Stomach (tissue), 9 donors: ENCODE measurements around the gene KRTAP1-3. TPM values are rescaled to one million over a fixed set of nuclear protein-coding genes. Genes with fewer than 3 reads are reported as not detected.
A peak's percentile ranks its signal among the peaks of the same experiment; 100 is the strongest.
"Not testable (repeated sequence)": the region's sequence is repeated elsewhere in the genome, so short reads cannot be mapped to it uniquely, and the experiment has no call there.

Experiments used
- DNase-seq, 2 donors: peaks; one replicate each; pipeline versions ENCODE4 v3.0.0 to v3.0.0-alpha.2; 2013 to 2019
- H3K27ac ChIP-seq, 5 donors: fragments of 200-600 bp in 4 of 5; sonication (generic) in 4 of 5; one replicate each; pipeline ENCODE4 v1.5.1; 2013 to 2019; ENCODE audit warnings: mild to moderate bottlenecking in 1 of 5, moderate library complexity in 1 of 5
- H3K27me3 ChIP-seq, 3 donors: fragments of 200-600 bp; sonication (generic); one replicate each; pipeline ENCODE4 v1.5.1; 2017 to 2019; ENCODE audit warnings: mixed run types in 1 of 3
- H3K36me3 ChIP-seq, 4 donors: fragments of 200-600 bp; sonication (generic); 1 replicate in 3 of 4; 2 replicates in 1 of 4; pipeline ENCODE4 v1.5.1; 2016 to 2019
- H3K4me1 ChIP-seq, 4 donors: fragments of 200-600 bp; sonication (generic); one replicate each; pipeline ENCODE4 v1.5.1; 2016 to 2019
- H3K4me3 ChIP-seq, 4 donors: fragments of 200-600 bp; sonication (generic) in 3 of 4; one replicate each; pipeline ENCODE4 v1.5.1; 2016 to 2019; ENCODE audit warnings: mild to moderate bottlenecking in 1 of 4
- H3K9me3 ChIP-seq, 4 donors: fragments of 200-600 bp; sonication (generic); one replicate each; pipeline ENCODE4 v1.5.1; 2016 to 2019
- EP300 ChIP-seq: sonication (generic); formaldehyde crosslinking; IDR thresholded peaks from one replicate; pipeline ENCODE4 v1.6.1; 2017; ENCODE audit warnings: antibody characterized with exemption
- POLR2A ChIP-seq, 4 donors: fragments of 450-650 bp; IDR thresholded peaks; one replicate each; pipeline ENCODE4 v1.6.1; 2016; ENCODE audit warnings: antibody characterized with exemption in 4 of 4, control low read depth in 2 of 4, mild to moderate bottlenecking in 1 of 4, moderate library complexity in 1 of 4
- POLR2AphosphoS5 ChIP-seq, 3 donors: sonication (generic); formaldehyde crosslinking; IDR thresholded peaks; one replicate each; pipeline ENCODE4 v1.6.1; 2016; ENCODE audit warnings: antibody characterized with exemption in 3 of 3
- WGBS, 5 donors: extraction: QIAGEN DNeasy Blood & Tissue Kit in 3 of 5; methylation state at CpG; one replicate each; pipeline versions ENCODE4 v1.1.5 to v1.1.7; 2013 to 2018; 5-methylcytosine and 5-hydroxymethylcytosine counted together
- intact Hi-C: fragments of 100-400 bp; cut with DNase I; formaldehyde crosslinking; loops from one replicate; pipeline ENCODE4 v1.15.1; 2023; ENCODE audit warnings: low total_unique reads
- polyA plus RNA-seq, 3 donors: library from polyadenylated mRNA; stranded (reverse); fragments of 200-250 nt; gene quantifications; one replicate each; pipeline ENCODE4 v1.2.3, GENCODE V29; 2013
- total RNA-seq, 5 donors: library from RNA; depleted of rRNA; stranded (reverse); fragments of >200 nt; gene quantifications; one replicate each; pipeline versions ENCODE4 v1.1.0 to v1.2.3, GENCODE V29; 2014 to 2016
- TF ChIP-seq, protein P1 (sequence below), 7 experiments: fragments of 450-650 bp in 4 of 7; fragments of 200-600 bp in 3 of 7; sonication (generic) in 3 of 7; IDR thresholded peaks; one replicate each; pipeline ENCODE4 v1.5.1; 2016 to 2019; ENCODE audit warnings: antibody characterized with exemption in 7 of 7, control low read depth in 2 of 7, mild to moderate bottlenecking in 1 of 7
- donor health status: healthy with polysubstance abuse.
- donor health status: Bipolar disorder and iron deficiency.
- donor health status: healthy.

Gene KRTAP1-3
- total and polyA plus RNA-seq, 8 donors = not detected

DNA sequence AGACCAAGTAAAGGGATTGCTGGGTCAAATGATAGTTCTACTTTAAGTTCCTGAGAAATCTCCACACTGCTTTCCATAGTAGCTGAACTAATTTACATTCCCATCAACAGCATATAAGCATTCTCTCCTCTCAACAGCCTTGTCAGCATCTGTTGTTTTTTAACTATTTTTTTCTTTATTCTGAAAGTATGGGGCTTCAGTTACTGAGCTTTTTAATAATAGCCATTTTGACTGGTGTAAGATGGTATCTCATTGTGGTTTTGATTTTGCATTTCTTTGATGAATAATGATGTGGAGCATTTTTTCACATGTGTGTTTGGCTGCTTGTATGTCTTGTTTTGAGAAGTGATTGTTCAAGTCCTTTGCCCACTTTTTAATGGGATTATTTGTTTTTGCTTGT is 17.9 kb upstream of the KRTAP1-3 start:
- Histone ChIP-seq H3K4me3 (no peak overlapping the region), H3K4me1 (no peaks in the 10 kb centered on the region), H3K27me3 (peaks cover 0 to 34% (median 0%) of the 10 kb centered on the region in 3 donors), H3K27ac (no peak overlapping the region), H3K9me3 (peaks cover 0 to 4% (median 1%) of the 10 kb centered on the region in 4 donors), H3K36me3 (no peaks in the 10 kb centered on the region)
- no peak for TF ChIP-seq POLR2A (IDR thresholded peaks at IDR 0.05)
- no peak for TF ChIP-seq EP300
- no peak for TF ChIP-seq POLR2AphosphoS5 (IDR thresholded peaks at IDR 0.05)
- TF ChIP-seq, protein P1, sequence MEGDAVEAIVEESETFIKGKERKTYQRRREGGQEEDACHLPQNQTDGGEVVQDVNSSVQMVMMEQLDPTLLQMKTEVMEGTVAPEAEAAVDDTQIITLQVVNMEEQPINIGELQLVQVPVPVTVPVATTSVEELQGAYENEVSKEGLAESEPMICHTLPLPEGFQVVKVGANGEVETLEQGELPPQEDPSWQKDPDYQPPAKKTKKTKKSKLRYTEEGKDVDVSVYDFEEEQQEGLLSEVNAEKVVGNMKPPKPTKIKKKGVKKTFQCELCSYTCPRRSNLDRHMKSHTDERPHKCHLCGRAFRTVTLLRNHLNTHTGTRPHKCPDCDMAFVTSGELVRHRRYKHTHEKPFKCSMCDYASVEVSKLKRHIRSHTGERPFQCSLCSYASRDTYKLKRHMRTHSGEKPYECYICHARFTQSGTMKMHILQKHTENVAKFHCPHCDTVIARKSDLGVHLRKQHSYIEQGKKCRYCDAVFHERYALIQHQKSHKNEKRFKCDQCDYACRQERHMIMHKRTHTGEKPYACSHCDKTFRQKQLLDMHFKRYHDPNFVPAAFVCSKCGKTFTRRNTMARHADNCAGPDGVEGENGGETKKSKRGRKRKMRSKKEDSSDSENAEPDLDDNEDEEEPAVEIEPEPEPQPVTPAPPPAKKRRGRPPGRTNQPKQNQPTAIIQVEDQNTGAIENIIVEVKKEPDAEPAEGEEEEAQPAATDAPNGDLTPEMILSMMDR (IDR thresholded peaks at IDR 0.05) = no peak
- intact Hi-C loops = no loop called here
- no peak for DNase-seq

DNA sequence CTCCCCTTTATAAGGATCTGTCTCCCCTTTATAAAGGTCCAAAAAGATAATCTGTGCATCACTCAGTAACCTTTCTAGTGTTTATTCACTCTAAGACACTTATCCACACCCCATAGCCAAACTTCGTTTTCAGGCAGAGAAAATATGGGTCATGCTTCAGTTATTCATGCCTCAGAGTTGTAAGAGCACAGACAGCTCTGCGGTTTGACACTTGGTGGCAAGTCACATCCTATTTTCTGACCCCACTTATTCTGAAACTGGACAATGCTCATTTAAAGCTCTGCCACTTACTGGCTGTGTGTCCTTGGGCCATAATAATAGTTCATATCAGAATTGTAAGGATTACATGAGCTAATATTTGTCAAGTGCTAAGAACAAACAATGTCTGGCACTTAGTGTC is 14.4 kb upstream of the KRTAP1-3 start:
- no peak overlapping the region for H3K4me3 ChIP-seq
- DNase-seq = no peak
- WGBS, 5 donors = 36 to 55% (median 44%) methylated on average over 2 of the region's 2 CpGs
- TF ChIP-seq, protein P1 (IDR thresholded peaks at IDR 0.05) = no peak
- TF ChIP-seq POLR2A (IDR thresholded peaks at IDR 0.05) = no peak
- TF ChIP-seq POLR2AphosphoS5 (IDR thresholded peaks at IDR 0.05) = no peak
- intact Hi-C loops = no loop called here
- H3K4me1 ChIP-seq = no peaks in the 10 kb centered on the region
- no peak overlapping the region for H3K27ac ChIP-seq
- H3K9me3 ChIP-seq = peaks cover 0 to 4% (median 0%) of the 10 kb centered on the region in 4 donors
- H3K36me3 ChIP-seq = no peaks in the 10 kb centered on the region
- H3K27me3 ChIP-seq = peaks cover 0 to 42% (median 0%) of the 10 kb centered on the region in 3 donors

DNA sequence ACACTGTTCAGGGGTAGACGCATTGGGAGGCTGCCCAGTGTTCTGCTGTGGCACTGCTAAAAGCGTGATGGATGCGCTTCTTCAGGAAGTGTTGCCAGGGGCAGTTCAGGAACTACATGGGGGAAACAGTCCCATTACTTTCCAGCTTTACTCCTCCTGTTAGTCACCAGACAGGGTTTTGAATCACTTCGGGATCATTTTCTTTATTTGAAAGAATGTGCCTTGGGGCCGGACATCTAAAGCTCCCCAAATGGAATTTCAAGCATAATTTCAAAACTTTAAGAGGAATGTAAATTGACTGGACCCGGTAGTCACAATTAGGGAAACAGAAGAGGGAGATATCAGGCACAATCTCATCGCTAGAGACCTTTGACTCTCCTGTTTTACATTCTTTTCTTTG is 13.8 kb upstream of the KRTAP1-3 start:
- TF ChIP-seq POLR2AphosphoS5 (IDR thresholded peaks at IDR 0.05) (no peak), EP300 (no peak)
- TF ChIP-seq, protein P1 (IDR thresholded peaks at IDR 0.05) = no peak
- H3K27me3 ChIP-seq = peaks cover 0 to 39% (median 0%) of the 10 kb centered on the region in 3 donors
- no peaks in the 10 kb centered on the region for H3K36me3 ChIP-seq
- H3K9me3 ChIP-seq = peaks cover 0 to 6% (median 0%) of the 10 kb centered on the region in 4 donors
- 55 to 68% (median 58%) methylated on average over 7 of the region's 7 CpGs for WGBS, 5 donors
- H3K4me3 ChIP-seq = no peak overlapping the region
- no peak overlapping the region for H3K27ac ChIP-seq
- DNase-seq = no peak
- H3K4me1 ChIP-seq = no peaks in the 10 kb centered on the region
- intact Hi-C loops = no loop called here

DNA sequence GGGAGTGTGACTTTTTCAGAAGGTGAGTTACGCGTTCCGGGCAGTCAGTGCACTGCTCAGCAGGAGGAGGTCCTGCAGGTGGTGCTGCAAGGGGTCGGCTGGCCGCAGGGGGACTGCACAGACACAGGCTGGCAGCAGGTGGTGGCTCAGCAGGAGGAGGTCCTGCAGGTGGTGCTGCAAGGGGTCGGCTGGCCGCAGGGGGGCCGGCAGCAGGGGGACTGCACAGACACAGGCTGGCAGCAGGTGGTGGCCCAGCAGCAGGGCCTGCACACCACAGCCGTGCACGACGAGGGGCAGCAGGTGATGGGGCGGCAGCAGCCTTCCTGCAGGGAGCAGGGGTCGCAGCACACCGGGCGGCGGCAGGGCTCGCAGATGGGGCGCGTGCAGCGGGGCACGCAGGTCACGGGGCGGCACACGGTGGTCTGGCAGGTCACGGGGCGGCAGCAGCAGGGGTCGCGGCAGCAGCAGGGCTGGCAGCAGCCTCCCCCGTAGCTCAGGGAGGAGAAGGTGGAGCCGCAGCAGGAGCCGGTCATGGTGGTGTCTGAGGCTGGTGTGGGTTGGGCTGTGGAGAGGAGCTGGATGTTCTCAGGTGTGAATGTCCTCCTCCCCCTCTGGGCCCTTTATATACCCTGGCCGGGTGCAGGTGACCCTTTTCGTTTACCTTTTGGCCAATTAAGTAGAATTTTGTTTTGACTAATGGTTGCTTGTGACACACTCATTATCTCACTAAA is 12.2 kb upstream of the KRTAP1-3 start, which contains the start of gene KRTAP2-1:
Gene KRTAP2-1, minus strand, starts transcription at position 582 of the 731 bp plus-strand sequence. Its CDS starts 49 bp downstream, at position 533.
- H3K27me3 ChIP-seq = peaks cover 0 to 39% (median 0%) of the 10 kb centered on the region in 3 donors
- intact Hi-C loops = not testable (repeated sequence)

DNA sequence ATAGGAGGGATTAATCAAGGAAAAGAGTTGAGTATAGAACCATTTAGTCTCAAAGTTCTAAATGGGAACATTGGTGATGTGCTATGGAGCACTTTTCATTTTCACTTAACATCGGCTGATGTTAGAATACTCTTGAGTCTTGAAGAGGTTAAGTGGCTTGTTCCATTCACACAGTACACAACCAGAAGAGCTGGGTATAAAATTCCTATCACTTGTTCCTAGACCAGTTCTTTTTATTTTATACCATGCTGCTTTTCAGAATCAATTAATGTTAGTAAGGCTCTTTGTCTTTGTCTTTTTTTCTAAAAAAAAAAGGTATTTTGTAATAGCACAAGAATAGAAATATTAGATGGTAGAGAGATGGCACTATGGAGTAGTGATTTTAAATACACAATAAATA is 8.3 kb upstream of the KRTAP1-3 start:
- TF ChIP-seq, protein P1 (IDR thresholded peaks at IDR 0.05) = no peak
- no peak for TF ChIP-seq EP300
- no peak for TF ChIP-seq POLR2A (IDR thresholded peaks at IDR 0.05)
- no peak for TF ChIP-seq POLR2AphosphoS5 (IDR thresholded peaks at IDR 0.05)
- Histone ChIP-seq H3K4me1 (no peaks in the 10 kb centered on the region), H3K27me3 (peaks cover 0 to 26% (median 0%) of the 10 kb centered on the region in 3 donors), H3K4me3 (no peak overlapping the region), H3K36me3 (no peaks in the 10 kb centered on the region), H3K9me3 (peaks cover 0 to 7% (median 0%) of the 10 kb centered on the region in 4 donors), H3K27ac (no peak overlapping the region)
- DNase-seq = no peak
- 96 to 100% (median 98%) methylated on average over 1 of the region's 1 CpG for WGBS, 5 donors
- intact Hi-C loops = no loop called here

More for the DNA sequence above, 12.2 kb upstream of the KRTAP1-3 start, which contains the start of gene KRTAP2-1:
- H3K4me1 ChIP-seq, H3K27ac ChIP-seq, DNase-seq, H3K9me3 ChIP-seq, H3K4me3 ChIP-seq, H3K36me3 ChIP-seq: not testable (repeated sequence)
- WGBS, 5 donors = 41 to 54% (median 50%) methylated on average over 6 to 10 of the region's 33 CpGs

DNA sequence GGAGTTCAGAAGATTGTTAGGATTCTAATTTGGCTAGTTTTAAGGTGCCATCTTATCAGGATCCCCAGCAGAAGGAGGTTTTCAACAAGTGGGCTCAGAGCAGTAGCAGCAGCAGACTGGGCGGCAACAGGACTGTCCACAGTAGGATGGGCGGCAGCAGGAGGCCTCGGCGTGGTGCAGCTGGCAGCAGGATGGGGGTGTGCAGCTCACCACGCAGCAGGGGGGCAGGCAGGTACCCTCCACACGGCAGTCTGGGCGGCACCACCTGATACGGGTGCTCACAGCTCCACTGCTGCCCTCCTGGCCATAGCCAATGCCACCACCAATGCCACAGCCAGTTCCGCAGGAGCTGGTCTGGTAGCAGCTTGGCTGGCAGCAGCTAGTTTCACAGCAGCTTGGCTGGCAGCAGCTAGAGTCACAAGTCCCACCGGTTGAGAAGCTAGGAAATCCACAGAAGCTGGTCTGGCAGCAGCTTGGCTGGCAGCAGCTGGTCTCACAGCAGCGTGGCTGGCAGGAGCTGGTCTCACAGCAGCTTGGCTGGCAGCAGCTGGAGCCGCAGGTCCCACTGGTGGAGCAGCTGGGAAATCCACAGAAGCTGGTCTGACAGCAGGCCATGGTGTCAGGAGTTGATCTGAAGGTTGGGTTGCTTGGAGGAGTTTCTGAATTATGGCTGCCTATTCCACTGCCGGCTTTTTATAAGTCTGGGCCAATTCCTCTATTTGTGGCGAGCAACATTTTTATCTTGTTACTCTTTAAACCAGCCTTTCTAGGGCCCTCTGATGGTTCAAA is 6.3 kb upstream of the KRTAP1-3 start, which contains the start of gene KRTAP1-1:
Gene KRTAP1-1, minus strand, starts transcription at position 668 of the 789 bp plus-strand sequence. Its CDS starts 53 bp downstream, at position 615.
- H3K9me3 ChIP-seq, H3K4me3 ChIP-seq, H3K27ac ChIP-seq, H3K27me3 ChIP-seq, H3K36me3 ChIP-seq, intact Hi-C loops, H3K4me1 ChIP-seq: not testable (repeated sequence)
- 67 to 78% (median 73%) methylated on average over 3 to 14 of the region's 14 CpGs for WGBS, 5 donors
- DNase-seq = peak in 1 of 2 donors; percentile 20
